Measurements from ENCODE around the gene ELMO3.

ELMO3 gene

DNA sequence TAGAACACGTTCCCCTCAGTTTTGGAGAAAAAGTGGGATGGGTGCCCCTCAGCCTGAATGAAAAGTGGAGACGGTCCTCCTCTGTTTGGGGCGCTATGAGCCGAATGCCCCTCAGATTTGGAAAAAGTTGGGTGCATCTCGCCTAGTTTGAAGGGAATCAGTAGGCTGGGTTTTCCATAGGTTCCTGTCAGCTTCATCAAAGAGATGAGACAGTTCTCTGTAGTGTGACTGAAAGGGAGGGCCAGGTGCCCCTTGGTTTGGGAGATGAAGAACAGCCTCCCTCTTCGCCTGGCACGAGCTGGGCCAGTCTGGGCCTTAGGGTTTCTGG lies 49.1 kb downstream of the ELMO3 start:
- no peak overlapping the region for H4K8ac ChIP-seq (ENCODE audit: low read depth, low read length)
- H3K4me1 ChIP-seq (ENCODE audit: control insufficient read depth in 1 of 2, insufficient read depth in 2 of 2, low read length in 2 of 2), result peaks cover 37 to 43% of the 10 kb centered on the region in 2 experiments
- no peak overlapping the region for H2BK120ac ChIP-seq (ENCODE audit: insufficient read depth, low read length, poor library complexity)
- no peak overlapping the region for H3K14ac ChIP-seq (ENCODE audit: low read length)
- no peak for DNase-seq
- no peak overlapping the region for H3K18ac ChIP-seq (ENCODE audit: low read length)
- peak overlapping the region; percentile 57 for H3K4me3 ChIP-seq (ENCODE audit: low read depth, low read length)
- H3K27me3 ChIP-seq (ENCODE audit: insufficient read depth, low read length), result peaks cover 27% of the 10 kb centered on the region
- peaks cover 1% of the 10 kb centered on the region for H3K9me3 ChIP-seq (ENCODE audit: insufficient read depth, low read depth, low read length)
- H3K79me2 ChIP-seq (ENCODE audit: control insufficient read depth, insufficient read depth, low read length, poor library complexity), result peaks cover 3% of the 10 kb centered on the region
- no CpG with 5 or more reads among the region's 7 CpGs for WGBS (ENCODE audit: extremely low coverage, insufficient coverage, insufficient read length)
- no peak overlapping the region for H2AFZ ChIP-seq (ENCODE audit: insufficient read depth, low read length, poor library complexity)
- no peak overlapping the region for H4K12ac ChIP-seq (ENCODE audit: low read depth, low read length)
- H3K4me2 ChIP-seq (ENCODE audit: low read length), result peak overlapping the region; percentile 74
- no peaks in the 10 kb centered on the region for H3K36me3 ChIP-seq (ENCODE audit: control insufficient read depth in 1 of 2, insufficient read depth in 2 of 2, low read length in 2 of 2)
- no peak overlapping the region for H2BK5ac ChIP-seq (ENCODE audit: low read depth, low read length, poor library complexity)
- H3K27ac ChIP-seq (ENCODE audit: low read depth, low read length), result no peak overlapping the region
- no peak overlapping the region for H4K91ac ChIP-seq (ENCODE audit: low read depth, low read length)
- no peak overlapping the region for H3K4ac ChIP-seq (ENCODE audit: low read depth, low read length)
- peaks cover 20% of the 10 kb centered on the region for H3K79me1 ChIP-seq (ENCODE audit: low read length)
- H2BK12ac ChIP-seq (ENCODE audit: low read length), result no peak overlapping the region
- H2AK5ac ChIP-seq (ENCODE audit: low read length), result no peak overlapping the region
- no peak overlapping the region for H3K23ac ChIP-seq (ENCODE audit: low read length)
- no peak overlapping the region for H3K9ac ChIP-seq (ENCODE audit: low read length)

- peak in 1 of 2 donors; percentile 5 for DNase-seq
- H3K79me1 ChIP-seq (ENCODE audit: low read length), result peaks cover 20% of the 10 kb centered on the region
- H3K4ac ChIP-seq (ENCODE audit: low read depth, low read length), result no peak within 1 kb of the TSS
- peaks cover 3% of the 10 kb centered on the region for H3K79me2 ChIP-seq (ENCODE audit: control insufficient read depth, insufficient read depth, low read length, poor library complexity)
- H3K36me3 ChIP-seq (ENCODE audit: control insufficient read depth in 1 of 2, insufficient read depth in 2 of 2, low read length in 2 of 2), result no peaks in the 10 kb centered on the region
- H3K9me3 ChIP-seq (ENCODE audit: insufficient read depth, low read depth, low read length), result peaks cover 1% of the 10 kb centered on the region
- H2BK12ac ChIP-seq (ENCODE audit: low read length), result no peak within 1 kb of the TSS
- H4K91ac ChIP-seq (ENCODE audit: low read depth, low read length), result no peak within 1 kb of the TSS
- no peak within 1 kb of the TSS for H3K23ac ChIP-seq (ENCODE audit: low read length)
- H2AK5ac ChIP-seq (ENCODE audit: low read length), result no peak within 1 kb of the TSS
- H3K27me3 ChIP-seq (ENCODE audit: insufficient read depth, low read length), result peaks cover 27% of the 10 kb centered on the region
- peaks cover 35 to 40% of the 10 kb centered on the region in 2 experiments for H3K4me1 ChIP-seq (ENCODE audit: control insufficient read depth in 1 of 2, insufficient read depth in 2 of 2, low read length in 2 of 2)
- peak within 1 kb of the TSS; percentile 36 for H3K18ac ChIP-seq (ENCODE audit: low read length)
- H4K8ac ChIP-seq (ENCODE audit: low read depth, low read length), result no peak within 1 kb of the TSS
- peak within 1 kb of the TSS; percentile 96 for H3K4me2 ChIP-seq (ENCODE audit: low read length)
- no peak within 1 kb of the TSS for H3K14ac ChIP-seq (ENCODE audit: low read length)
- H3K27ac ChIP-seq (ENCODE audit: low read depth, low read length), result no peak within 1 kb of the TSS
- no CpG with 5 or more reads among the region's 75 CpGs for WGBS (ENCODE audit: extremely low coverage, insufficient coverage, insufficient read length)
- peak within 1 kb of the TSS; percentile 43 for H2AFZ ChIP-seq (ENCODE audit: insufficient read depth, low read length, poor library complexity)
- no peak within 1 kb of the TSS for H4K12ac ChIP-seq (ENCODE audit: low read depth, low read length)
- no peak within 1 kb of the TSS for H2BK5ac ChIP-seq (ENCODE audit: low read depth, low read length, poor library complexity)
- H3K9ac ChIP-seq (ENCODE audit: low read length), result no peak within 1 kb of the TSS
- peak within 1 kb of the TSS; percentile 57 for H3K4me3 ChIP-seq (ENCODE audit: low read depth, low read length)
- no peak within 1 kb of the TSS for H2BK120ac ChIP-seq (ENCODE audit: insufficient read depth, low read length, poor library complexity)
Observed at GRCh38 chr16:67248401-67249177, 49.7 kb downstream of the ELMO3 start, which contains the start of gene SLC9A5. SLC9A5 (plus strand) TSS chr16:67248979; CDS start chr16:67249015, 36 bp downstream.

DNA sequence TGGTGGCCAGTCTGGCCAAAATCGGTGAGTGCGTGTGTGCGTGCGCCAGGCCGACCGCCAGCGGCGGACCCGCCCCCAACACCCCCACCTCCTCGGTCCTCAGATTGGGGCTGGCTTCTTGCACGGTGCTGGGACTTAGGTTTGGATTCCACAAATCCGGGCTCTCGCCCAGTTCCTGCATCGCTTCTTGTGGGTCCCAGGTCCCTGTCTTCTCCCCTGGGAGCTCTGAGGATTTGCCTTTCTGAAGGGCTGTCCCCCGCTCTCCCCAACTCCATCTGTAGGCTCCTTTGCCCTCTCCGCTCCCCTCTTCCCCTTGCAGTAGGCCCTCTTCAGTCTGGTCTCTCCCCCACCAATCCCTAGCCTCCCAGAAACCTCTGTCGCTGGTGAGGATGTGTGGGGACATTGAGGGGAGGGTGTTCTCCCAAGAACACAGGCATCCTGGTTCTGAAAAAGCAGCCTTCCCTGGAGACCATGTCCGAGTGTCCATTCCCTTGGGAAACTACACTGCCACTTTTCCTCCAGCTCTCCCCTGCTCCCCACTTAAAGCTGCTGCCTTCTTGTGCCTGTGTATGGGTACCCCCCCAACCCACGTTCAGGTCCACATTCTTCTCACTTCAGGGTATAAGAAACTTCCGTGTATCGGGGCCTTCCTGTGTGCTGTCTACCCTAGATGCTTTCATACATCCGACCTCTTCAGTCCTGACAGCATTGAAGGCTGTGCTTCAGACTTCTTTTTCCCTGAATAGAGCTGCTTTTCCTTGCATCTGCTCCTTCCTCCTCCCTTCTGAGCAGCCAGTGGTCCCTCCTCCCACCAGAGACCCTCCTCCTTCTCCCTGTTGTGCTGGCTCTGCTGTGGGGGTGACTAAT lies 50.5 kb downstream of the ELMO3 start:
- H4K12ac ChIP-seq (ENCODE audit: low read depth, low read length), result no peak overlapping the region
- H3K79me2 ChIP-seq (ENCODE audit: control insufficient read depth, insufficient read depth, low read length, poor library complexity), result peaks cover 3% of the 10 kb centered on the region
- peak overlapping the region; percentile 74 for H3K4me2 ChIP-seq (ENCODE audit: low read length)
- WGBS (ENCODE audit: extremely low coverage, insufficient coverage, insufficient read length), result no CpG with 5 or more reads among the region's 22 CpGs
- peaks cover 27% of the 10 kb centered on the region for H3K27me3 ChIP-seq (ENCODE audit: insufficient read depth, low read length)
- H3K18ac ChIP-seq (ENCODE audit: low read length), result peak overlapping the region; percentile 36
- no peak overlapping the region for H4K8ac ChIP-seq (ENCODE audit: low read depth, low read length)
- no peak overlapping the region for H3K4ac ChIP-seq (ENCODE audit: low read depth, low read length)
- no peak overlapping the region for H4K91ac ChIP-seq (ENCODE audit: low read depth, low read length)
- H3K36me3 ChIP-seq (ENCODE audit: control insufficient read depth in 1 of 2, insufficient read depth in 2 of 2, low read length in 2 of 2), result no peaks in the 10 kb centered on the region
- peaks cover 17% of the 10 kb centered on the region for H3K79me1 ChIP-seq (ENCODE audit: low read length)
- H3K27ac ChIP-seq (ENCODE audit: low read depth, low read length), result no peak overlapping the region
- H2BK12ac ChIP-seq (ENCODE audit: low read length), result no peak overlapping the region
- H3K4me3 ChIP-seq (ENCODE audit: low read depth, low read length), result peak overlapping the region; percentile 17
- H3K9me3 ChIP-seq (ENCODE audit: insufficient read depth, low read depth, low read length), result peaks cover 1% of the 10 kb centered on the region
- no peak overlapping the region for H2AK5ac ChIP-seq (ENCODE audit: low read length)
- H2BK5ac ChIP-seq (ENCODE audit: low read depth, low read length, poor library complexity), result no peak overlapping the region
- H3K14ac ChIP-seq (ENCODE audit: low read length), result no peak overlapping the region
- DNase-seq, result no peak
- H2BK120ac ChIP-seq (ENCODE audit: insufficient read depth, low read length, poor library complexity), result no peak overlapping the region
- H3K9ac ChIP-seq (ENCODE audit: low read length), result no peak overlapping the region
- H3K4me1 ChIP-seq (ENCODE audit: control insufficient read depth in 1 of 2, insufficient read depth in 2 of 2, low read length in 2 of 2), result peaks cover 27 to 32% of the 10 kb centered on the region in 2 experiments
- H3K23ac ChIP-seq (ENCODE audit: low read length), result no peak overlapping the region
- no peak overlapping the region for H2AFZ ChIP-seq (ENCODE audit: insufficient read depth, low read length, poor library complexity)

- Histone ChIP-seq H2BK12ac (ENCODE audit: low read length) (no peak overlapping the region), H2BK5ac (ENCODE audit: low read depth, low read length, poor library complexity) (no peak overlapping the region), H4K12ac (ENCODE audit: low read depth, low read length) (no peak overlapping the region), H2AK5ac (ENCODE audit: low read length) (no peak overlapping the region), H3K9me3 (ENCODE audit: insufficient read depth, low read depth, low read length) (peaks cover 1% of the 10 kb centered on the region), H2AFZ (ENCODE audit: insufficient read depth, low read length, poor library complexity) (no peak overlapping the region), H3K4ac (ENCODE audit: low read depth, low read length) (no peak overlapping the region), H3K18ac (ENCODE audit: low read length) (no peak overlapping the region), H4K8ac (ENCODE audit: low read depth, low read length) (no peak overlapping the region), H3K14ac (ENCODE audit: low read length) (no peak overlapping the region), H2BK120ac (ENCODE audit: insufficient read depth, low read length, poor library complexity) (no peak overlapping the region), H4K91ac (ENCODE audit: low read depth, low read length) (no peak overlapping the region), H3K9ac (ENCODE audit: low read length) (no peak overlapping the region), H3K27me3 (ENCODE audit: insufficient read depth, low read length) (peaks cover 27% of the 10 kb centered on the region), H3K4me3 (ENCODE audit: low read depth, low read length) (no peak overlapping the region), H3K27ac (ENCODE audit: low read depth, low read length) (no peak overlapping the region), H3K23ac (ENCODE audit: low read length) (no peak overlapping the region), H3K4me2 (ENCODE audit: low read length) (no peak overlapping the region), H3K36me3 (ENCODE audit: control insufficient read depth in 1 of 2, insufficient read depth in 2 of 2, low read length in 2 of 2) (no peaks in the 10 kb centered on the region), H3K4me1 (ENCODE audit: control insufficient read depth in 1 of 2, insufficient read depth in 2 of 2, low read length in 2 of 2) (peaks cover 21 to 26% of the 10 kb centered on the region in 2 experiments), H3K79me1 (ENCODE audit: low read length) (peaks cover 17% of the 10 kb centered on the region), H3K79me2 (ENCODE audit: control insufficient read depth, insufficient read depth, low read length, poor library complexity) (peaks cover 3% of the 10 kb centered on the region)
- DNase-seq, result no peak
- no CpG with 5 or more reads among the region's 4 CpGs for WGBS (ENCODE audit: extremely low coverage, insufficient coverage, insufficient read length)
Observed at GRCh38 chr16:67250045-67250327, 51.1 kb downstream of the ELMO3 start.

All from trophoblast cell (in vitro differentiated cells and primary cell).